Endothelial cell of umbilical vein (primary cell): ENCODE data around the gene PNLIPRP2. TPM values are rescaled to one million over a fixed set of nuclear protein-coding genes. Genes with fewer than 3 reads are reported as not detected.

Experiments used
- BruUV-seq: library from RNA; stranded (reverse); fragments of 400-500 nt; replicated peaks from 2 replicates; lab custom pipeline; 2021; lab: Mats Ljungman, UMichigan
- CTCF ChIA-PET: fragments of 300-600, 350-600 bp; sonication (Branson Sonifier 250); formaldehyde crosslinking; loops from one replicate; lab custom pipeline; 2021; ENCODE audit warnings: antibody characterized with exemption, inconsistent platforms; lab: Charles Lee
- POLR2A ChIA-PET: fragments of 300-600, 350-600 bp; sonication (Branson Sonifier 250); formaldehyde crosslinking; loops from one replicate; lab custom pipeline; 2021; ENCODE audit warnings: antibody characterized with exemption, inconsistent platforms; lab: Charles Lee
- DNase-seq: peaks from one replicate; pipeline ENCODE4 v3.0.0-alpha.2; 2011; ENCODE audit warnings: low read depth, low spot score
- FAIRE-seq: peaks from 2 replicates; lab custom pipeline; 2011; peaks lifted over from hg19 to GRCh38; lab: Jason Lieb, UNC
- H2AFZ ChIP-seq: 2 replicates; pipeline ENCODE4 v1.6.0; 2012; ENCODE audit warnings: low read depth, low read length, control low read depth, inconsistent platforms
- H3K27ac ChIP-seq: 2 replicates; pipeline ENCODE4 v1.5.1; 2011; ENCODE audit warnings: low read depth, mild to moderate bottlenecking, control low read depth, low read length, moderate library complexity; ENCODE audit not compliant: insufficient read depth
- H3K27me3 ChIP-seq, 2 experiments: 2 replicates each; pipeline versions ENCODE4 v1.6.0 to v1.6.1; 2011; ENCODE audit warnings: low read length in 2 of 2, mixed read lengths in 1 of 2; ENCODE audit not compliant: control insufficient read depth in 2 of 2, insufficient read depth in 2 of 2
- H3K36me3 ChIP-seq, 2 experiments: 2 replicates in 1 of 2; 3 replicates in 1 of 2; pipeline ENCODE4 v1.5.1; 2011; ENCODE audit warnings: low read length in 2 of 2, mild to moderate bottlenecking in 1 of 2, moderate library complexity in 1 of 2; ENCODE audit not compliant: control insufficient read depth in 2 of 2, insufficient read depth in 2 of 2; ENCODE audit errors: extremely low read depth in 1 of 2
- H3K4me1 ChIP-seq: 3 replicates; pipeline ENCODE4 v1.5.1; 2011; ENCODE audit warnings: mild to moderate bottlenecking, low read length; ENCODE audit not compliant: control insufficient read depth, insufficient read depth; ENCODE audit errors: extremely low read depth
- H3K4me2 ChIP-seq: 2 replicates; pipeline ENCODE4 v1.6.1; 2011; ENCODE audit warnings: low read length, control low read depth, mixed read lengths; ENCODE audit not compliant: insufficient read depth
- H3K4me3 ChIP-seq, 3 experiments: fragments of 200-600 bp in 1 of 3; sonication (generic), shearing (Covaris generic) in 1 of 3; replicated peaks in 1 of 3; 2 replicates each; pipeline ENCODE4 v1.5.1; 2011 to 2016; ENCODE audit warnings: control low read depth in 3 of 3, low read length in 3 of 3, mild to moderate bottlenecking in 2 of 3, inconsistent platforms in 1 of 3, low read depth in 1 of 3, moderate library complexity in 1 of 3; ENCODE audit not compliant: insufficient read depth in 1 of 3
- H3K79me2 ChIP-seq: 2 replicates; pipeline ENCODE4 v1.6.0; 2012; ENCODE audit warnings: low read length, inconsistent platforms; ENCODE audit not compliant: control insufficient read depth, insufficient read depth
- H3K9ac ChIP-seq: replicated peaks from 2 replicates; pipeline ENCODE3; 2011; ENCODE audit warnings: low read length, control low read depth; ENCODE audit not compliant: insufficient read depth; ENCODE audit errors: extremely low read depth
- H3K9me1 ChIP-seq: replicated peaks from 3 replicates; pipeline ENCODE4 v1.6.0; 2011; ENCODE audit warnings: mild to moderate bottlenecking, low read length; ENCODE audit not compliant: control insufficient read depth, insufficient read depth; ENCODE audit errors: extremely low read depth
- H3K9me3 ChIP-seq: replicated peaks from 2 replicates; pipeline ENCODE4 v1.5.1; 2012; ENCODE audit warnings: low read length, inconsistent platforms; ENCODE audit not compliant: control insufficient read depth, insufficient read depth
- H4K20me1 ChIP-seq: replicated peaks from 2 replicates; pipeline ENCODE3; 2011; ENCODE audit warnings: mild to moderate bottlenecking, low read length; ENCODE audit not compliant: control insufficient read depth, insufficient read depth; ENCODE audit errors: extremely low read depth
- EZH2 ChIP-seq: IDR thresholded peaks from 2 replicates; pipeline ENCODE4 v1.6.1; 2012; ENCODE audit warnings: borderline replicate concordance, low read depth, mild to moderate bottlenecking, moderate library complexity, low read length, inconsistent platforms; ENCODE audit not compliant: severe bottlenecking
- FOS ChIP-seq: IDR thresholded peaks from 2 replicates; pipeline ENCODE4 v1.6.1; 2011; ENCODE audit warnings: mild to moderate bottlenecking, low read length, moderate library complexity, borderline replicate concordance; ENCODE audit not compliant: insufficient read depth
- GATA2 ChIP-seq: IDR thresholded peaks from 2 replicates; pipeline ENCODE4 v1.7.0; 2011; ENCODE audit warnings: low read depth, mild to moderate bottlenecking, moderate library complexity, mixed read lengths, low read length; ENCODE audit not compliant: insufficient read length, insufficient read depth
- JUN ChIP-seq: IDR thresholded peaks from 2 replicates; pipeline ENCODE4 v1.6.1; 2011; ENCODE audit warnings: borderline replicate concordance, low read depth; ENCODE audit not compliant: insufficient read length, insufficient read depth
- MYC ChIP-seq: IDR thresholded peaks from one replicate; pipeline ENCODE4 v1.6.1; 2011; ENCODE audit warnings: mild to moderate bottlenecking, low read depth, low read length
- POLR2A ChIP-seq: IDR thresholded peaks from 2 replicates; pipeline ENCODE4 v1.6.1; 2012; ENCODE audit warnings: low read depth, mild to moderate bottlenecking, control low read depth, low read length
- POLR2AphosphoS5 ChIP-seq: IDR thresholded peaks from 2 replicates; pipeline ENCODE4 v1.6.1; 2012; ENCODE audit warnings: low read depth, mild to moderate bottlenecking, control low read depth, low read length, moderate library complexity; ENCODE audit not compliant: insufficient read depth
- dilution Hi-C: fragments of 300-500 bp; cut with MboI; formaldehyde crosslinking; loops from one replicate; pipeline ENCODE4 v1.15.0; 2019; ENCODE audit warnings: low sequenced_read_pairs; ENCODE audit not compliant: extremely low pct_ligation_motif_present
- intact Hi-C: fragments of 100-400 bp; cut with micrococcal nuclease; formaldehyde crosslinking; loops from one replicate; pipeline ENCODE4 v1.10.0; 2022
- polyA plus RNA-seq, 4 experiments: library from polyadenylated mRNA; depleted of rRNA in 3 of 4; stranded (reverse) in 3 of 4; unstranded in 1 of 4; fragments of >200 nt; gene quantifications; 2 replicates each; pipeline versions ENCODE4 v1.2.1 to v1.2.3, GENCODE V29; 2011 to 2012; ENCODE audit warnings: missing spikeins in 1 of 4
- total RNA-seq: library from RNA; stranded (reverse); gene quantifications from 2 replicates; pipeline ENCODE4 v1.2.3, GENCODE V29; 2021
- TF ChIP-seq, protein P1 (sequence below): IDR thresholded peaks from 2 replicates; pipeline ENCODE4 v1.6.1; 2011; ENCODE audit not compliant: insufficient read depth, insufficient read length
- TF ChIP-seq, protein P2 (sequence below), 2 donors: IDR thresholded peaks; 1 replicate in 1 of 2; 2 replicates in 1 of 2; pipeline ENCODE4 v1.5.1; 2011; ENCODE audit warnings: low read length in 2 of 2, mild to moderate bottlenecking in 2 of 2, moderate library complexity in 2 of 2, control low read depth in 1 of 2, inconsistent platforms in 1 of 2, low read depth in 1 of 2; ENCODE audit not compliant: insufficient read depth in 1 of 2; ENCODE audit errors: extremely low read depth in 1 of 2

Gene PNLIPRP2
- total and polyA plus RNA-seq, 2 donors (not counting 3 experiments of a cell fraction or from before 2014, with no cell fraction given): not detected

DNA sequence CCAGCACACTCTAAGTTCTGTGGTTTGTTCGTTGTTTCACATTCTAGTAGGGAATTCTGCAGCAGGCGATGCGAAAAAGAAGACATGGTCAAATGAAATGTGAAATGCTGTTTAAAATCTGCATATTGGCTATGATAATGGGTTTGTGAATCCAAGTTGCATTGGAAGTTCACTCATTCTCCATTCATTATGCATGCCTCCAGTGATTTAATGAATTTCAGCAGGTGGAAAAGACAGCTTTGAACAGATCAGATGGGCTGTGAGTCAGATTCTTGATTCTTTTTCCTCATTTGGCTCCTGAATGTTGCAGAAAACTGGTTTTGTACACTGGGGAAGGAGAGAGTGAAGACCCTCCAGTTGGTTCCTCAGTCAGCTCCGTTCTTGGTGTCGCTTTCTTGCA, 52.1 kb downstream of the PNLIPRP2 start:
- no peak for FAIRE-seq
- no TSS peak for BruUV-seq
- dilution Hi-C loops: no loop called here
- ChIA-PET CTCF (no interaction called here), POLR2A (no interaction called here)
- H3K36me3 ChIP-seq: no peaks in the 10 kb centered on the region
- H3K27me3 ChIP-seq: no peaks in the 10 kb centered on the region
- no peak overlapping the region for H2AFZ ChIP-seq
- H4K20me1 ChIP-seq: no peaks in the 10 kb centered on the region
- H3K27ac ChIP-seq: no peak overlapping the region
- no peaks in the 10 kb centered on the region for H3K4me1 ChIP-seq
- no peak overlapping the region for H3K9ac ChIP-seq
- TF ChIP-seq EZH2 (no peak), POLR2A (no peak), FOS (no peak), MYC (no peak), POLR2AphosphoS5 (no peak), GATA2 (no peak), JUN (no peak)
- TF ChIP-seq, protein P1, sequence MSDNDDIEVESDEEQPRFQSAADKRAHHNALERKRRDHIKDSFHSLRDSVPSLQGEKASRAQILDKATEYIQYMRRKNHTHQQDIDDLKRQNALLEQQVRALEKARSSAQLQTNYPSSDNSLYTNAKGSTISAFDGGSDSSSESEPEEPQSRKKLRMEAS: no peak
- TF ChIP-seq, protein P2, sequence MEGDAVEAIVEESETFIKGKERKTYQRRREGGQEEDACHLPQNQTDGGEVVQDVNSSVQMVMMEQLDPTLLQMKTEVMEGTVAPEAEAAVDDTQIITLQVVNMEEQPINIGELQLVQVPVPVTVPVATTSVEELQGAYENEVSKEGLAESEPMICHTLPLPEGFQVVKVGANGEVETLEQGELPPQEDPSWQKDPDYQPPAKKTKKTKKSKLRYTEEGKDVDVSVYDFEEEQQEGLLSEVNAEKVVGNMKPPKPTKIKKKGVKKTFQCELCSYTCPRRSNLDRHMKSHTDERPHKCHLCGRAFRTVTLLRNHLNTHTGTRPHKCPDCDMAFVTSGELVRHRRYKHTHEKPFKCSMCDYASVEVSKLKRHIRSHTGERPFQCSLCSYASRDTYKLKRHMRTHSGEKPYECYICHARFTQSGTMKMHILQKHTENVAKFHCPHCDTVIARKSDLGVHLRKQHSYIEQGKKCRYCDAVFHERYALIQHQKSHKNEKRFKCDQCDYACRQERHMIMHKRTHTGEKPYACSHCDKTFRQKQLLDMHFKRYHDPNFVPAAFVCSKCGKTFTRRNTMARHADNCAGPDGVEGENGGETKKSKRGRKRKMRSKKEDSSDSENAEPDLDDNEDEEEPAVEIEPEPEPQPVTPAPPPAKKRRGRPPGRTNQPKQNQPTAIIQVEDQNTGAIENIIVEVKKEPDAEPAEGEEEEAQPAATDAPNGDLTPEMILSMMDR (IDR thresholded peaks at IDR 0.05; ENCODE audit: extremely low read depth in 1 of 2, insufficient read depth in 1 of 2, low read depth in 1 of 2, low read length in 2 of 2): no peak
- no peaks in the 10 kb centered on the region for H3K79me2 ChIP-seq
- H3K9me3 ChIP-seq: no peaks in the 10 kb centered on the region
- no peak for DNase-seq
- intact Hi-C loops: no loop called here
- no peak overlapping the region for H3K4me3 ChIP-seq
- no peaks in the 10 kb centered on the region for H3K9me1 ChIP-seq
- no peak overlapping the region for H3K4me2 ChIP-seq
